RWPE2 (cell line): ENCODE data around the gene TFEC.
A peak's percentile ranks its signal among the peaks of the same experiment; 100 is the strongest.

Experiments used
- ATAC-seq: fragments of 200-7000 bp; cut with Tn5 transposase; 3 replicates; pipeline ENCODE4 v1.9.1; 2021; ENCODE audit warnings: low read depth
- DNase-seq: peaks from one replicate; pipeline ENCODE4 v3.0.0-alpha.2; 2020; ENCODE audit warnings: low spot score
- H3K27ac ChIP-seq: fragments of 450-650 bp; 2 replicates; pipeline ENCODE4 v1.5.1; 2017; ENCODE audit warnings: mild to moderate bottlenecking; ENCODE audit not compliant: poor library complexity, severe bottlenecking
- H3K27me3 ChIP-seq: fragments of 250-450 bp; sonication (Bioruptor Pico); 2 replicates; pipeline ENCODE4 v1.5.1; 2021; ENCODE audit warnings: mild to moderate bottlenecking, moderate library complexity; ENCODE audit not compliant: insufficient read depth, poor library complexity, severe bottlenecking
- H3K36me3 ChIP-seq: fragments of 250-450 bp; sonication (Bioruptor Pico); 2 replicates; pipeline ENCODE4 v1.5.1; 2020; ENCODE audit warnings: low read depth, mild to moderate bottlenecking, moderate library complexity
- H3K4me1 ChIP-seq: fragments of 250-450 bp; sonication (Bioruptor Pico); 2 replicates; pipeline ENCODE4 v1.5.1; 2021; ENCODE audit warnings: mild to moderate bottlenecking, moderate library complexity; ENCODE audit not compliant: insufficient read depth, poor library complexity, severe bottlenecking
- H3K4me3 ChIP-seq: fragments of 250-450 bp; sonication (Bioruptor Pico); 2 replicates; pipeline ENCODE4 v1.5.1; 2021; ENCODE audit warnings: mild to moderate bottlenecking, moderate library complexity; ENCODE audit not compliant: severe bottlenecking
- H3K9me3 ChIP-seq: fragments of 250-450 bp; sonication (Bioruptor Pico); 2 replicates; pipeline ENCODE4 v1.5.1; 2021; ENCODE audit warnings: mild to moderate bottlenecking, moderate library complexity; ENCODE audit not compliant: severe bottlenecking
- TF ChIP-seq, protein P1 (sequence below): fragments of 450-650 bp; IDR thresholded peaks from one replicate; pipeline ENCODE4 v1.5.1; 2017; ENCODE audit warnings: mild to moderate bottlenecking, moderate library complexity; ENCODE audit not compliant: poor library complexity, severe bottlenecking

Gene TFEC

DNA sequence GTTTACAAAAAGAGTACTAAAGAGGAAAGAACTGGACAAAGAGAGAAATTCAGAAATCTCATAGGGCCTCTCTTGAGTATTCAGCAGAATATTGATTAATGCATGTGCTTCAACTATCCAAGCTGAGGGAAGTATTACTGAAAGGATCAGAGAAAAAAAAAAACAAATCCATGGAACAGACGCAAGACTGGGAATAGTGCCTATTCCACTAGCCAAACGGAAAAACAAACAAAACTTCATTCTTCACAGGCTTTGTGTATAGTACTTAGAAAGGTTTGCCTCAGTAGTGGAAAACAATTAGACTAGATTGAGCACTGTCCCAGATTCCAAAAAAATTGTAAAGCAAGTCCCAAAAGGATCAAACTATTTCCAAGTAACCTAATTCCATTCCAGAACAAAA lies 106.2 kb downstream of the TFEC start:
- ATAC-seq (no peak), DNase-seq (no peak)
- H3K4me3 ChIP-seq: no peak overlapping the region
- TF ChIP-seq, protein P1, sequence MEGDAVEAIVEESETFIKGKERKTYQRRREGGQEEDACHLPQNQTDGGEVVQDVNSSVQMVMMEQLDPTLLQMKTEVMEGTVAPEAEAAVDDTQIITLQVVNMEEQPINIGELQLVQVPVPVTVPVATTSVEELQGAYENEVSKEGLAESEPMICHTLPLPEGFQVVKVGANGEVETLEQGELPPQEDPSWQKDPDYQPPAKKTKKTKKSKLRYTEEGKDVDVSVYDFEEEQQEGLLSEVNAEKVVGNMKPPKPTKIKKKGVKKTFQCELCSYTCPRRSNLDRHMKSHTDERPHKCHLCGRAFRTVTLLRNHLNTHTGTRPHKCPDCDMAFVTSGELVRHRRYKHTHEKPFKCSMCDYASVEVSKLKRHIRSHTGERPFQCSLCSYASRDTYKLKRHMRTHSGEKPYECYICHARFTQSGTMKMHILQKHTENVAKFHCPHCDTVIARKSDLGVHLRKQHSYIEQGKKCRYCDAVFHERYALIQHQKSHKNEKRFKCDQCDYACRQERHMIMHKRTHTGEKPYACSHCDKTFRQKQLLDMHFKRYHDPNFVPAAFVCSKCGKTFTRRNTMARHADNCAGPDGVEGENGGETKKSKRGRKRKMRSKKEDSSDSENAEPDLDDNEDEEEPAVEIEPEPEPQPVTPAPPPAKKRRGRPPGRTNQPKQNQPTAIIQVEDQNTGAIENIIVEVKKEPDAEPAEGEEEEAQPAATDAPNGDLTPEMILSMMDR: no peak
- H3K36me3 ChIP-seq: no peaks in the 10 kb centered on the region
- H3K4me1 ChIP-seq: no peaks in the 10 kb centered on the region
- no peaks in the 10 kb centered on the region for H3K9me3 ChIP-seq
- no peak overlapping the region for H3K27ac ChIP-seq
- no peaks in the 10 kb centered on the region for H3K27me3 ChIP-seq

DNA sequence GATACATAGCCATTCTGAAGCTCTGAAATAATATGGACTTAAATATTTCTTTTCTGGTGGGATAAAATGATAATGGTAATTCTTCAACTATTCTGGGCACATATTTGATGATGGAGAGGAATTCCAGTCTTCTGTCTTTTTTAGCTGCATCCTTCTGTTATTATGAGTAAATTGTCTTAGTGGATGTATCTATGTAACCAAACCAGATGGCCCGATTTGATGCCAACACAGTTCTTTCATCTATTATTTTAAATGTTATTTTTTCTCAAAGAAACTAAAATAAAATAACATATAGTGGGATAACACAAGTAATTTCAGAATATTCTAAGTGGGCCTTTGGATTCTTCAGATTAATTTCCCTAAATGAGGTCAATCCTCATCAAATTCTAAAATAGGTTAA lies 110.2 kb downstream of the TFEC start:
- Histone ChIP-seq H3K36me3 (no peaks in the 10 kb centered on the region), H3K4me1 (no peaks in the 10 kb centered on the region), H3K27me3 (peaks cover 3% of the 10 kb centered on the region), H3K27ac (no peak overlapping the region), H3K4me3 (no peak overlapping the region), H3K9me3 (no peaks in the 10 kb centered on the region)
- no peak for DNase-seq
- ATAC-seq: no peak
- TF ChIP-seq, protein P1: no peak

DNA sequence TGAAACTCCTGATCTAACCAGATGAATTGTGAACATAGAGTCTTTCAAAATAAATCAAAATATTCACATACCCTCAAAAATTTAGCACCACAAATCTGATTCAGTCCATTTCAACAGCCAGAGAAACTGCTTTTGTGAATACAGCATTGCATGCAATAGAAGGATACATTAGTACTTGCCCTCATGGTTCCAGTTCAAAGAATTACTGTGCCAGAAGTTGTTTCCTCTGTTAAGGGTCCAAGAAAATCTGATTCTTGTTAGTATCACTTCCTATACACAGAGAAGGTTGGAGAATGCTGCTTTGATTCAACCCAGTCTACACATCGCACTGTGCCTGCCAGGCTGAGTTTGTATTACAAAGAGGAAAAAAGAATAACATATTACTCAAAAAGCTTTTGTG lies 115.6 kb downstream of the TFEC start:
- TF ChIP-seq, protein P1: no peak
- no peaks in the 10 kb centered on the region for H3K4me1 ChIP-seq

DNA sequence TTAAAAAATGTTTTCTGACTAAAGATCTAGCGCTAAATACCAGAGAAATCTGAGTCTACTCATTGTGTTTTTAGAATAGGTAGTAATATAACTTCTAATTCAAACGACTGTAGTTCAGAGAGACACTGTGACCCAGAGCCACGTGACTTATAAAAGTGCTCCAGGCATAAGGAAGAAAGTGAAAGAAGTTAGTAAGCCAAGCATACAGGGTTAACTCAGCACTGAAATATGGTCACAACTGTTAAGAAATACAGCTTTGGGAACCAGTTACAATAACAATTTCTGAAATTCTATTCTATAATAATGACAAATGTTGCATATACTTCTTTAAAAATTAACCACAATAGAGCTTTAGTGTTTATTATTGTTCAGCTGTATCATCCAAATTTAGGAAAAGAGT lies 119.1 kb downstream of the TFEC start:
- Histone ChIP-seq H3K9me3 (peaks cover 3% of the 10 kb centered on the region), H3K4me3 (no peak overlapping the region), H3K4me1 (no peaks in the 10 kb centered on the region), H3K36me3 (no peaks in the 10 kb centered on the region), H3K27ac (no peak overlapping the region), H3K27me3 (peaks cover 16% of the 10 kb centered on the region)
- ATAC-seq (no peak), DNase-seq (no peak)
- TF ChIP-seq, protein P1: no peak

More for the DNA sequence above, 115.6 kb downstream of the TFEC start:
- DNase-seq (no peak), ATAC-seq (no peak)
- peaks cover 3% of the 10 kb centered on the region for H3K9me3 ChIP-seq
- peaks cover 6% of the 10 kb centered on the region for H3K27me3 ChIP-seq
- H3K36me3 ChIP-seq: no peaks in the 10 kb centered on the region
- no peak overlapping the region for H3K27ac ChIP-seq
- H3K4me3 ChIP-seq: no peak overlapping the region

DNA sequence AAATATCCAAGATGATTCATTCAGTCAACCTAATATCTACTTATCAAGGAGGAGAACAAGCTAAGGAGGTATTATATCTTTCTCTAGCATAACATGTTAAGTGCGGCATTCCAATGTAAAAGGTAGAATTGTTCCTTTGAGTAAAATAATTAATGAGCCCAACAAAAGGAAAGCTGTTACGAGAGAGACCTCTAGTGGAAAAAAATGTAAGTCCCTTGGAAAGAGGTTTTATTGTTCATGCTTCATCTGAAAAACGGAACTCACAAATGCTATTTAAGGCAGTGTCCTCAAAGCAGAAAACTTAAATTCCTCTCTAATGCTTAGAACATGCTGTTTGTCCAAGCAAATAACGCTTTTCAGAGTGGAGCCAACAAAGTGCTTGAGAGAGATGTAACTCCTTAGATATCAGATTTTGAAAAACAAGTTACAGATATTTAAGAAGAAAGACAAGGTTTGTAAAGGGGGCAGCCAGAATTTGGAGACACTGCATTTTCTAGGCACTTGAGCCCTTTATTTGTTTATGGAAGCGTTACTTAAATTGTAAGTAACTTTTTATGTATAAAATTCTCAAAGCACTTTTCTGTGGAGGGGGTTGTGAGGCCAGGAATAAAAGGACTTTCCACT lies 119.9 kb downstream of the TFEC start:
- DNase-seq (no peak), ATAC-seq (no peak; the same call in 2 of the 3 replicates)
- Histone ChIP-seq H3K27me3 (peaks cover 16% of the 10 kb centered on the region), H3K9me3 (peaks cover 3% of the 10 kb centered on the region), H3K4me1 (no peaks in the 10 kb centered on the region), H3K27ac (no peak overlapping the region), H3K4me3 (no peak overlapping the region), H3K36me3 (no peaks in the 10 kb centered on the region)
- TF ChIP-seq, protein P1: peak; percentile 82
